Measurements from ENCODE around the gene JAKMIP2. TPM values are rescaled to one million over a fixed set of nuclear protein-coding genes. Genes with fewer than 3 reads are reported as not detected.
A peak's percentile ranks its signal among the peaks of the same experiment; 100 is the strongest.

The JAKMIP2 gene
- total and polyA plus RNA-seq, 2 donors (not counting 1 experiment from before 2014, with no cell fraction given) = 1.3 to 6.5 TPM

DNA sequence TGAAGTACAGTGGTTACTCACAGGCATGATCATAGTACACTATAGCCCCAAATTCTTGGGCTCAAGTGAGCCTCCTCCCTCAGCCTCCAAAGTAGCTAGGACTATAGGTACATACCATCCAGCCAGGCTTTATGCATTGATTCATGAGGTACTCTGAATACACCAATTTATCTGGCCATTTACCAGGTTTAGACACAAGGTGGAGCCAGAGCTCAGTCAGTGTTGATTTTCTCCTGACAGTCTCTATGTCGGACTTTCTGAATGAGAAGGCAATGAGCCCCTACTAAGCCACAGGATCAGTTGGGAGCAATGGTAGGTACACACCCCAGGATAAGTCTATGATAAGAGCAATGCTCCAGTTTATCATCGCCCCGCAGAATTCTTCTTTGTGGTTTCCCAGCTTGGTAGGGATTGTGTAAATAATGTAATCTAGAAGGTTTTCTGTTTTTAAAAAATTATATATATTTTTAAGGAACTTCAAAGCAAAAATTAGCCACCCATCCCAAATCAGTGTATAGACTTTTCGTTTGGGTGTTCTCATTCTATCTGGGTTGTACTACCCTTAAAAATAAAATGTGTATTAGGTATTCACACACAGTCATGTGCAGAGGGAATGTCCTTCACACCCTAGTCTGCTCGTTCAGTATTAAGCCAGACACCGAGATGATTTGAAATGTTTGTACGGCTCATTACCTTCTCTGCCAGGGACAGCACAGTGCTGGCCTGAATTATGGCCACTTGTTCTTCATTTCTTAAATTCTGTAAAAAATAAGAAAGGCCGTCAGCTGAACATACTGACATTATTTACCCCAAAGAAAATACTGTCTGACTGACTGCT is 154.3 kb downstream of the JAKMIP2 start:
- TF ChIP-seq, protein P1, sequence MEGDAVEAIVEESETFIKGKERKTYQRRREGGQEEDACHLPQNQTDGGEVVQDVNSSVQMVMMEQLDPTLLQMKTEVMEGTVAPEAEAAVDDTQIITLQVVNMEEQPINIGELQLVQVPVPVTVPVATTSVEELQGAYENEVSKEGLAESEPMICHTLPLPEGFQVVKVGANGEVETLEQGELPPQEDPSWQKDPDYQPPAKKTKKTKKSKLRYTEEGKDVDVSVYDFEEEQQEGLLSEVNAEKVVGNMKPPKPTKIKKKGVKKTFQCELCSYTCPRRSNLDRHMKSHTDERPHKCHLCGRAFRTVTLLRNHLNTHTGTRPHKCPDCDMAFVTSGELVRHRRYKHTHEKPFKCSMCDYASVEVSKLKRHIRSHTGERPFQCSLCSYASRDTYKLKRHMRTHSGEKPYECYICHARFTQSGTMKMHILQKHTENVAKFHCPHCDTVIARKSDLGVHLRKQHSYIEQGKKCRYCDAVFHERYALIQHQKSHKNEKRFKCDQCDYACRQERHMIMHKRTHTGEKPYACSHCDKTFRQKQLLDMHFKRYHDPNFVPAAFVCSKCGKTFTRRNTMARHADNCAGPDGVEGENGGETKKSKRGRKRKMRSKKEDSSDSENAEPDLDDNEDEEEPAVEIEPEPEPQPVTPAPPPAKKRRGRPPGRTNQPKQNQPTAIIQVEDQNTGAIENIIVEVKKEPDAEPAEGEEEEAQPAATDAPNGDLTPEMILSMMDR (conservative IDR thresholded peaks at IDR 0.05 in 1 of 2, IDR thresholded peaks at IDR 0.05 in 1 of 2; ENCODE audit: low read depth in 1 of 2, low read length in 2 of 2) = peak; percentile 85 to 88
- no peak for TF ChIP-seq EZH2 (IDR thresholded peaks at IDR 0.05; ENCODE audit: low read length, missing control alignments)

DNA sequence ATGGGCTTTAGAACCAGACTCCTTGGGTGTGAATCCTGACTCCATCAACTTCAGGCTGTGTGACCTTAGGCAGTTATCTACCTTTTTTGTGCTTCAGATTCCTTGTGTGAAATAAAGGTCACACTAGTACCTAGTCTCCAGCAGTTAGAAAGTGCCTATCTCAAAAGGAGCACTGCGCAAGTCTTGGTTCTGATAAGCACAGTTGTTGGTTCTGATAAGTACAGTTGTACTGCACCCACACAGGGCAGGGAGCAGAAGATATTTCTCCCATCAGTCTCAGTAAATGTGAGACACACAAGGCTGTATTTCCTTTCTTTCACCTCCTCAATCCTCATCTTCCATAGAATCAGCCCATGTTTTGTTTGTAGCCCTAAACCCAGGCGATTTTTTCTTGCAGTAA is 156.1 kb downstream of the JAKMIP2 start:
- DNase-seq (ENCODE audit: low read depth in 2 of 2) = no peak
- TF ChIP-seq, protein P1 (conservative IDR thresholded peaks at IDR 0.05 in 1 of 2, IDR thresholded peaks at IDR 0.05 in 1 of 2; ENCODE audit: low read depth in 1 of 2, low read length in 2 of 2) = no peak
- no peak for TF ChIP-seq EZH2 (IDR thresholded peaks at IDR 0.05; ENCODE audit: low read length, missing control alignments)
- Histone ChIP-seq H4K20me1 (ENCODE audit: control insufficient read depth, extremely low read depth, insufficient read depth, low read length) (no peaks in the 10 kb centered on the region), H3K9ac (ENCODE audit: insufficient read depth, low read length) (no peak overlapping the region), H3K79me2 (ENCODE audit: control insufficient read depth, insufficient read depth, low read length) (no peaks in the 10 kb centered on the region), H3K9me3 (ENCODE audit: control insufficient read depth, insufficient read depth, low read depth, low read length) (no peaks in the 10 kb centered on the region), H3K4me1 (ENCODE audit: control insufficient read depth, extremely low read depth, insufficient read depth, low read length) (no peaks in the 10 kb centered on the region), H2AFZ (ENCODE audit: low read length) (no peak overlapping the region), H3K27ac (ENCODE audit: insufficient read depth, low read length) (no peak overlapping the region), H3K4me2 (ENCODE audit: extremely low read depth, insufficient read depth, low read length) (no peak overlapping the region), H3K27me3 (ENCODE audit: control insufficient read depth, insufficient read depth, low read length) (peaks cover 3% of the 10 kb centered on the region), H3K36me3 (ENCODE audit: control insufficient read depth, insufficient read depth, low read length) (no peaks in the 10 kb centered on the region), H3K4me3 (replicated peaks in 1 of 4; ENCODE audit: control extremely low read depth in 1 of 4, insufficient read depth in 1 of 4, low read depth in 3 of 4, low read length in 4 of 4) (no peak overlapping the region)

More for the DNA sequence above, 154.3 kb downstream of the JAKMIP2 start:
- H3K4me1 ChIP-seq (ENCODE audit: control insufficient read depth, extremely low read depth, insufficient read depth, low read length) = no peaks in the 10 kb centered on the region
- peak; percentile 53 to 77 for DNase-seq (ENCODE audit: low read depth in 2 of 2)
- no peaks in the 10 kb centered on the region for H3K36me3 ChIP-seq (ENCODE audit: control insufficient read depth, insufficient read depth, low read length)
- H3K27me3 ChIP-seq (ENCODE audit: control insufficient read depth, insufficient read depth, low read length) = peaks cover 3% of the 10 kb centered on the region
- no peak overlapping the region for H2AFZ ChIP-seq (ENCODE audit: low read length)
- H3K27ac ChIP-seq (ENCODE audit: insufficient read depth, low read length) = no peak overlapping the region
- H4K20me1 ChIP-seq (ENCODE audit: control insufficient read depth, extremely low read depth, insufficient read depth, low read length) = no peaks in the 10 kb centered on the region
- no peak overlapping the region for H3K4me2 ChIP-seq (ENCODE audit: extremely low read depth, insufficient read depth, low read length)
- no peaks in the 10 kb centered on the region for H3K79me2 ChIP-seq (ENCODE audit: control insufficient read depth, insufficient read depth, low read length)
- no peak overlapping the region for H3K4me3 ChIP-seq (replicated peaks in 1 of 4; ENCODE audit: control extremely low read depth in 1 of 4, insufficient read depth in 1 of 4, low read depth in 3 of 4, low read length in 4 of 4)
- H3K9me3 ChIP-seq (ENCODE audit: control insufficient read depth, insufficient read depth, low read depth, low read length) = no peaks in the 10 kb centered on the region
- H3K9ac ChIP-seq (ENCODE audit: insufficient read depth, low read length) = no peak overlapping the region

DNA sequence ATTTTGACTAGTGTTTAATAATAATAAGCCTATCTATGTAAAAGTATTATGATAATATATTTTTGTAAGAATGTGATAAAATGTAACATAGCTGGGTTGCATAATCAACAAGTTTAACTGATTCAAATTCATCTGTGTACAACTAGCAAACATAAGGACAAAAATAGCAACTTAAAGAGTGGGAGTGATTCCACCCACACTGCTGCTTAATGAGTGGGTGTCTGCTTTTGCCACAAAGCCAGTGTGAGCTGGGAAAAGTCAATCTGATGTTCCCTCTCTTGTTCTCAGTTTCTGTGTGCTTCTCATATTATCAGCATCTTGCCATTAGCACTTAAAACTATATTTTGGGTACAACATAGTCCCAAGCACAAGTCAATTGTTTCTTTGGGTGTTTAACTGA is 161.5 kb downstream of the JAKMIP2 start:
- Histone ChIP-seq H3K4me3 (replicated peaks in 1 of 4; ENCODE audit: control extremely low read depth in 1 of 4, insufficient read depth in 1 of 4, low read depth in 3 of 4, low read length in 4 of 4) (no peak overlapping the region), H3K4me2 (ENCODE audit: extremely low read depth, insufficient read depth, low read length) (no peak overlapping the region), H3K27me3 (ENCODE audit: control insufficient read depth, insufficient read depth, low read length) (no peaks in the 10 kb centered on the region), H3K36me3 (ENCODE audit: control insufficient read depth, insufficient read depth, low read length) (no peaks in the 10 kb centered on the region), H3K9ac (ENCODE audit: insufficient read depth, low read length) (no peak overlapping the region), H3K27ac (ENCODE audit: insufficient read depth, low read length) (no peak overlapping the region), H3K4me1 (ENCODE audit: control insufficient read depth, extremely low read depth, insufficient read depth, low read length) (no peaks in the 10 kb centered on the region), H2AFZ (ENCODE audit: low read length) (no peak overlapping the region), H3K9me3 (ENCODE audit: control insufficient read depth, insufficient read depth, low read depth, low read length) (no peaks in the 10 kb centered on the region), H4K20me1 (ENCODE audit: control insufficient read depth, extremely low read depth, insufficient read depth, low read length) (no peaks in the 10 kb centered on the region), H3K79me2 (ENCODE audit: control insufficient read depth, insufficient read depth, low read length) (no peaks in the 10 kb centered on the region)
- TF ChIP-seq EZH2 (IDR thresholded peaks at IDR 0.05; ENCODE audit: low read length, missing control alignments) = no peak
- TF ChIP-seq, protein P1 (conservative IDR thresholded peaks at IDR 0.05 in 1 of 2, IDR thresholded peaks at IDR 0.05 in 1 of 2; ENCODE audit: low read depth in 1 of 2, low read length in 2 of 2) = no peak
- DNase-seq (ENCODE audit: low read depth in 2 of 2) = no peak
